ENCODE data around the gene TMEM176B. TPM values are rescaled to one million over a fixed set of nuclear protein-coding genes. Genes with fewer than 3 reads are reported as not detected.

Gene TMEM176B
- total and polyA plus RNA-seq, 2 donors: 23.4 to 34.7 TPM

DNA sequence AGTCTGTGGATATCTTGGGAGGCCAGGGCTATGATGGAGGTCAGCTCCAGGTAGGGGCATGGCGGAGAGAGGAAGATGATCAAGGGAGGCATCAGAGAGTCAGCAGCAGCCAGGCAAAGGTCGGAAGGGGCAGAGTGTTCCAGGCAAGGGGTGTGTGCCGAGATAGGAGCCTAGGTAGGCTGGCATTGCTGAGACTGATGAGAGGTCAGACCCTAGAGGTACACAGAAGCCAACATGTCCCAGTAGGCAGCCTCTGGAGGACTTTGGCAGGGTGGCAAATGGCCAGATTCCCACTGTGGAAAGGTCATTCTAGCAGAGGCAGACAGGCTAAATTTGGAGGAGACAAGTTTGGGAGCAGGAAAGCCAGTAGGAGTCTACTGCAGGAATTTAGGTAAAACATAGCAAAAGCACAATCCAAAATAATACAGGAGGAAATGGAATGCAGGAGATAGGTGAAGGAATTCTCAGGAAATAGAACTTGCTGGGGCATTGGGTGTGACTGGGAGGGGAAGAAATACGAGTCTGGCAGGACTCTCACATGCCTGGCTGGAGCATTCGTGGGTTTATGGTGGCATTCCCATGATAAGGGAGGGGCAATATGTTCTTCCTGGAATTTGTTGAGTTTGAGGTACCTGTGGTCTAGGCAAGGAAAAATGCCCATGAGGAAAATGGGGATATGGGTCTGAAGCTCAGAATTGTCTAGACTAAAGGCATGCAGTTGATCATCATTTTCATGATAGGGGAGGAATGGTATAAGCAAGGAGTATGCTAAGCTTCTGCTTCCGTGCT lies 26.1 kb upstream of the TMEM176B start:
- Histone ChIP-seq H3K27me3 (ENCODE audit: control insufficient read depth in 2 of 2, insufficient read depth in 1 of 2, low read length in 1 of 2) (peaks cover 0 to 9% of the 10 kb centered on the region in 2 donors), H3K4me3 (ENCODE audit: low read length in 2 of 2) (no peak overlapping the region), H3K4me1 (ENCODE audit: control insufficient read depth in 2 of 2, insufficient read depth in 2 of 2, low read length in 2 of 2) (no peaks in the 10 kb centered on the region), H3K27ac (ENCODE audit: low read depth in 1 of 2, low read length in 1 of 2) (no peak overlapping the region), H3K9me3 (ENCODE audit: control insufficient read depth in 2 of 2, insufficient read depth in 1 of 2, low read length in 1 of 2) (peaks cover 0 to under 1% of the 10 kb centered on the region in 2 donors), H3K36me3 (ENCODE audit: control insufficient read depth in 2 of 2, insufficient read depth in 2 of 2, low read length in 1 of 2) (no peaks in the 10 kb centered on the region)
- DNase-seq (ENCODE audit: low read depth in 6 of 9, low spot score in 9 of 9): no peak
- WGBS: 89% methylated on average over 6 of the region's 6 CpGs

DNA sequence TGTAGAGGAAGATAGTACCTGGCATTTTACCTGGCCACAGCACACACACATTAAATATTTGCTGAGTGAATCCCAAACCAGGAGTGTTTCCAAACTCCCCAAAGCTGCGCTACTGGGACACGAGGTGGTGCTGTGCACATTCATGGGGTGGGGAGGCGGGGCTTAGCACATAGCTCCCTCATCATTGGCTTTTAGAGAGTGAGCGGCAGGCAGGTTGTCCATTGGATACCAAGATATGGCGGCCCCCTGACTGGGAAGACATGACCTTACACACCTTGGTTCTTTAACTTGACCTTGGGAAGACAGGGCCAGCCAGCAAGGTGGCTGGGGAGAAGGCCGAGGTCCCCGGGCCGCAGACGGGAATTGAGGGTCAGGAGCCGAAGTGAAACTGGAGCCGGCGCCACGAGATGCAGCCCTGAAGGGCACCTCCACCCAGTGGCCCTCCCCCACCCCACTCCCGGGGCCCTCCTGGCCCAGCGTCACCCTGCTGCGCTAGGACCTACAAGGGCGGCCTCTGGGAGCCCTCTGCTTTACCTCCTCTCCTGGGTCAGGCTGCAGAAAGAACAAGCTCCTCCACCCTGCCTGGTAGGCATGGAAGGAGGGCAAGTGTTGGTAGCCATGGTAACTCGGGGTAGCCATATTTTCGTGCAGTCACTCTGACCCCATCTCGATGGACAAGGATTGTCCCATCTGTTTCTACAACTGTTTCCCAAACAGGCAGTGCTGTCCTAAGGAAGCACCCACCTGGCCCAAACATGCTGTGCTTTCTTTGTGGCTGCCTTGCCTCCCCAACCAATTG lies 24.4 kb upstream of the TMEM176B start:
- 93% methylated on average over 20 of the region's 20 CpGs for WGBS
- H3K27me3 ChIP-seq (ENCODE audit: control insufficient read depth in 2 of 2, insufficient read depth in 1 of 2, low read length in 1 of 2): peaks cover 0 to 15% of the 10 kb centered on the region in 2 donors
- H3K4me1 ChIP-seq (ENCODE audit: control insufficient read depth in 2 of 2, insufficient read depth in 2 of 2, low read length in 2 of 2): no peaks in the 10 kb centered on the region
- DNase-seq (ENCODE audit: low read depth in 6 of 9, low spot score in 9 of 9): no peak
- peaks cover 0 to 4% of the 10 kb centered on the region in 2 donors for H3K9me3 ChIP-seq (ENCODE audit: control insufficient read depth in 2 of 2, insufficient read depth in 1 of 2, low read length in 1 of 2)
- no peaks in the 10 kb centered on the region for H3K36me3 ChIP-seq (ENCODE audit: control insufficient read depth in 2 of 2, insufficient read depth in 2 of 2, low read length in 1 of 2)
- H3K4me3 ChIP-seq (ENCODE audit: low read length in 2 of 2): no peak overlapping the region
- no peak overlapping the region for H3K27ac ChIP-seq (ENCODE audit: low read depth in 1 of 2, low read length in 1 of 2)

DNA sequence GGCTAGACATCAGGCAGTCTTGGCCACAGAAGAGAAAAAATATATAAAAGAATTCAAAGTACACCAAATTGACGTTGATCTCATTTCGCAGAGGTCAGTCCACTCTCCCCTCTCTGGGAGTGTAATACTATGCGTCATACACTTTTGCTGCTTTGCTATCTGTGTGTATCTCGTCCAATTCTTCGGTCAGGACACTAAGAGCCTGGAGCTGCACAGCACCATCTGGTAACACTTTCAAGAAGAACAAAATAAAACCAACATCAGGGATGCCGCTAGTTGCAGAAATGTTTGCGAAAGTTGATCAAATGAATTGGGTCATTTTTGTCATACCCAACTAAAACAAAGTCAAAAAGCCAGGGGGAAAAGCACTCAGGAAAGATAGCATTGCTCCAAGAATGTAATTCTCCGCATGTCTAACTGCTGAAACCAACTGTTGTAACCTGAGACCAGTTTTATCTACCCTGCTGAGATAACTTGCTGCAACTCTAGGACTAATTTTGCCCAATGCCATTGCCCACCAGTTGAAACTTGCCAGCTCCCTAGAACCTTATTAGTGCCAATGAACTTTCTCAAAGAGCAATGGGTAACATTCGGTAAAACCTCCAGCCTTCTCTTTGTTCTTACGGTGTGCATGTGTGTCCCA lies 23.4 kb upstream of the TMEM176B start:
- H3K36me3 ChIP-seq (ENCODE audit: control insufficient read depth in 2 of 2, insufficient read depth in 2 of 2, low read length in 1 of 2): no peaks in the 10 kb centered on the region
- no peaks in the 10 kb centered on the region for H3K4me1 ChIP-seq (ENCODE audit: control insufficient read depth in 2 of 2, insufficient read depth in 2 of 2, low read length in 2 of 2)
- peaks cover 0 to 4% of the 10 kb centered on the region in 2 donors for H3K9me3 ChIP-seq (ENCODE audit: control insufficient read depth in 2 of 2, insufficient read depth in 1 of 2, low read length in 1 of 2)
- peaks cover 0 to 15% of the 10 kb centered on the region in 2 donors for H3K27me3 ChIP-seq (ENCODE audit: control insufficient read depth in 2 of 2, insufficient read depth in 1 of 2, low read length in 1 of 2)
- H3K27ac ChIP-seq (ENCODE audit: low read depth in 1 of 2, low read length in 1 of 2): no peak overlapping the region
- 95% methylated on average over 10 of the region's 10 CpGs for WGBS
- H3K4me3 ChIP-seq (ENCODE audit: low read length in 2 of 2): no peak overlapping the region
- DNase-seq (ENCODE audit: low read depth in 6 of 9, low spot score in 9 of 9): no peak

DNA sequence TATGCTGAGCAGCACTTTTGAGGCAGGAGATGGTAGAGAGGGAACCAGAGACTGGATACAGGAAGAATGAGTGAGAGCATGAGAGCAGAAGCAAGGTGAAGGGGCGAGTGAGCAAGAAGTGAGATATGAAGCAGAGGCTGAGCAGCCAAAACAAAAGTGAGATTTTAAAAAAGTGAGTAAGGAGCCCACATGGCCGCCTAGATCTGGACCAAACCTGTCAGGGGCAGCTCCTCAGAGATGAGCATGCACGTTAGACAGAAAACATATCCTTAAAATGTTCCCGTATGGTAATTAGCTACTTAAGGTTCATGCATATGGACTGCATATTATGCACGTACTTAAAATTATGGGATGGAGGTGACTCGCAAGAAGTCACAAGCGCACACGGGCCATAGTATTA lies 22.9 kb upstream of the TMEM176B start:
- H3K4me3 ChIP-seq (ENCODE audit: low read length in 2 of 2): no peak overlapping the region
- no peaks in the 10 kb centered on the region for H3K4me1 ChIP-seq (ENCODE audit: control insufficient read depth in 2 of 2, insufficient read depth in 2 of 2, low read length in 2 of 2)
- no peak overlapping the region for H3K27ac ChIP-seq (ENCODE audit: low read depth in 1 of 2, low read length in 1 of 2)
- DNase-seq (ENCODE audit: low read depth in 6 of 9, low spot score in 9 of 9): no peak
- H3K36me3 ChIP-seq (ENCODE audit: control insufficient read depth in 2 of 2, insufficient read depth in 2 of 2, low read length in 1 of 2): no peaks in the 10 kb centered on the region
- WGBS: 93% methylated on average over 8 of the region's 8 CpGs
- H3K9me3 ChIP-seq (ENCODE audit: control insufficient read depth in 2 of 2, insufficient read depth in 1 of 2, low read length in 1 of 2): peaks cover 0 to 4% of the 10 kb centered on the region in 2 donors
- peaks cover 0 to 15% of the 10 kb centered on the region in 2 donors for H3K27me3 ChIP-seq (ENCODE audit: control insufficient read depth in 2 of 2, insufficient read depth in 1 of 2, low read length in 1 of 2)

DNA sequence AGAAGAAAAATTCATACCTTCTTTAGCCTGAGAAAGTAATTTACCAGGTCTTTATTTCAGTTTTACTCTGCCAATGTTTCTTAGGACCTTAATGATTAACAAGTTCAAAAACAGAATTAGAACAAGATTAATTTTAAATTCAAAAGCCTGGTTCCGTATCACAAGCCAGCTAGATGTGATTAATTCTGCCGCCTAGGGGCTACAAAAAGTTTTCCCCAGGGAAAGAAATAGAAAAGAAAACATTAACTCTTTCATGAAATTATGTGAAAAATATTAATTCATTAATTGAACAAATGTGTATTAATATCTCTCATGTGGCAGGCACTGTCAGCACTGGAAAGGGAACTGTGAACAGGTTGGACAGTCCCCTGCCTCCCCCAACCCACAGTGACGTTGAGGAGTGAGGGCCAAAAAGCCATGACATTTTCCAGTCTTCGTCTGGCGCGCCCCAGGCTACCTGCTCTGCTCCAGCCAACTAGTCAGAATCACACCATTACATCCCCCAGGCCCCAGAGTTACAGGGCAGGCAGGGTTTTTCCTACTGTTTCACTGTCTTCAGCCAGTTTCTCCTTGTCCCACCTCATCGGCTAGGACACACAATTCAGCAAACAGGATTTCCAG lies 20.5 kb upstream of the TMEM176B start:
- 96% methylated on average over 7 of the region's 7 CpGs for WGBS
- Histone ChIP-seq H3K36me3 (ENCODE audit: control insufficient read depth in 2 of 2, insufficient read depth in 2 of 2, low read length in 1 of 2) (no peaks in the 10 kb centered on the region), H3K9me3 (ENCODE audit: control insufficient read depth in 2 of 2, insufficient read depth in 1 of 2, low read length in 1 of 2) (peaks cover 0 to 6% of the 10 kb centered on the region in 2 donors), H3K4me3 (ENCODE audit: low read length in 2 of 2) (no peak overlapping the region), H3K27ac (ENCODE audit: low read depth in 1 of 2, low read length in 1 of 2) (no peak overlapping the region), H3K4me1 (ENCODE audit: control insufficient read depth in 2 of 2, insufficient read depth in 2 of 2, low read length in 2 of 2) (no peaks in the 10 kb centered on the region), H3K27me3 (ENCODE audit: control insufficient read depth in 2 of 2, insufficient read depth in 1 of 2, low read length in 1 of 2) (peaks cover 0 to 10% of the 10 kb centered on the region in 2 donors)
- no peak for DNase-seq (ENCODE audit: low read depth in 6 of 9, low spot score in 9 of 9)

DNA sequence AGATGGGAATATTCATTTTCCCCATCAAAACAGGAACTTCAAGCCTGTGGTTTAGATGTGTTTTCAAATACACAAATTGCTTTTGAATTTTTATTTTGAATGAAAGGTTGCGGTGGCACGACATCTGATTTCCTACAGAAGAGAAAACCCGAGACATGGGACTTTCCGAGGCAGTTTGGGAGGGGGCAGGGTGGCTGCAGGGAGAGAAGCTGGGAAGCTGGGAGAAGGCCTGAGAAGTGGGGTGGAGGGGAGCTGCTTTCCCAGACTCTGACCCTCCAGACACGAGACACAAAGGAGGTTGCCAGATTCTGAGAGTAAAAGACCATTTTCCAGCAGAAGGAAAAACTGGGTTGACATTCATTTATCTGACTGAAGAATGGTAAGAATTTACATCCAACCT lies 20.0 kb upstream of the TMEM176B start:
- Histone ChIP-seq H3K9me3 (ENCODE audit: control insufficient read depth in 2 of 2, insufficient read depth in 1 of 2, low read length in 1 of 2) (peaks cover 0 to 6% of the 10 kb centered on the region in 2 donors), H3K4me3 (ENCODE audit: low read length in 2 of 2) (no peak overlapping the region), H3K4me1 (ENCODE audit: control insufficient read depth in 2 of 2, insufficient read depth in 2 of 2, low read length in 2 of 2) (no peaks in the 10 kb centered on the region), H3K27ac (ENCODE audit: low read depth in 1 of 2, low read length in 1 of 2) (no peak overlapping the region), H3K36me3 (ENCODE audit: control insufficient read depth in 2 of 2, insufficient read depth in 2 of 2, low read length in 1 of 2) (no peaks in the 10 kb centered on the region), H3K27me3 (ENCODE audit: control insufficient read depth in 2 of 2, insufficient read depth in 1 of 2, low read length in 1 of 2) (peaks cover 0 to 10% of the 10 kb centered on the region in 2 donors)
- DNase-seq (ENCODE audit: low read depth in 6 of 9, low spot score in 9 of 9): no peak
- 88% methylated on average over 5 of the region's 5 CpGs for WGBS

DNA sequence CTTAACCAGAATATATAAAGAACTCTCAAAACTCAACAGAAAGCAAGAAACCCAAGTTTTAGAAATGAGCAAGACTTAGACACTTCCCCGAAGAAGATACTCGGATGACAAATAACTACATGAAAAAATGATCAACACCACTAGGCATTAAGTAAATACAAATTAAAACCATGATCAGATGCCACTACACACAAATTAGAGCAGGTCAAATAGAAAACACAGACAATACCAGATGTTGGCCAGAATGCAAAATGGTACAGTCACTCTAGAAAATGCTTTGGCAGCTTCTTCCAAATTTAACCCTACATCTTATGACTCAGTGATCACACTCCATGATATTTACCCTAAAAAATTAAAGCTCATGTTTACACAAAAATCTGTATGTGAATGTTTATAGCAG lies 18.8 kb upstream of the TMEM176B start:
- no peak overlapping the region for H3K27ac ChIP-seq (ENCODE audit: low read depth in 1 of 2, low read length in 1 of 2)
- peaks cover 0 to 6% of the 10 kb centered on the region in 2 donors for H3K9me3 ChIP-seq (ENCODE audit: control insufficient read depth in 2 of 2, insufficient read depth in 1 of 2, low read length in 1 of 2)
- no peak overlapping the region for H3K4me3 ChIP-seq (ENCODE audit: low read length in 2 of 2)
- DNase-seq (ENCODE audit: low read depth in 6 of 9, low spot score in 9 of 9): no peak
- 99% methylated on average over 2 of the region's 2 CpGs for WGBS
- no peaks in the 10 kb centered on the region for H3K4me1 ChIP-seq (ENCODE audit: control insufficient read depth in 2 of 2, insufficient read depth in 2 of 2, low read length in 2 of 2)
- H3K27me3 ChIP-seq (ENCODE audit: control insufficient read depth in 2 of 2, insufficient read depth in 1 of 2, low read length in 1 of 2): peaks cover 0 to 10% of the 10 kb centered on the region in 2 donors
- H3K36me3 ChIP-seq (ENCODE audit: control insufficient read depth in 2 of 2, insufficient read depth in 2 of 2, low read length in 1 of 2): no peaks in the 10 kb centered on the region

DNA sequence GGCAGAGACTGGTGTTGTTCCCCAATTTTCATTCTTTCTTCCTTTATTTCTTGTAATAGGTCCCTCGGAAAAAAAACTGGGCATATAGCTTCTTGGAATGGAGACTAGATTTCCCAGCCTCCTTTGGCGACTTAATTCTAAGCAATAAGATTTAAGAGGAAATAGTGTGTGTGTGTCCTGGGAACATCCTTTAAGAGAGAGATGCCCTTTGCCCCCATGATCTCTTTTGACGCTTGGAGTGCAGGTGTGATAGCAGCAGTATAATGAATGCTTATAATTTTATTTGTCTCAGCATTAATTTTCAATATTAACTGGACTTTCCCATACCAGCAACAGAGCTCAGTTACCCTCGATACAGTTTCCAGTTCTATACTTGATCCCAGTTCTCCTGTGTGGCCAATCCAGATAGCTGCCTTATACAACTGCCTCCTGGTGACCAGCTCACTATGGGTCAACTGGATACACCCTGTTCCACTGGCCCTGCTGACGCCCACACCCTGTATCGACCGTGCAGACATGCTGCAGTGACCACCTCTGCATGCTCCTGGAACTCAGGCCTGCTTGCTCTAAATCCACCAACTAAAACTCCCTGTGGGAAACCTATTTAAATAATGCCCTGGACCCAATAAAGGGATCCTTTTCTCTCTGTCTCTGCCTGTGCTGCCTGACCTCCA lies 14.3 kb upstream of the TMEM176B start:
- Histone ChIP-seq H3K27ac (ENCODE audit: low read depth in 1 of 2, low read length in 1 of 2) (no peak overlapping the region), H3K9me3 (ENCODE audit: control insufficient read depth in 2 of 2, insufficient read depth in 1 of 2, low read length in 1 of 2) (peaks cover 0 to 3% of the 10 kb centered on the region in 2 donors), H3K36me3 (ENCODE audit: control insufficient read depth in 2 of 2, insufficient read depth in 2 of 2, low read length in 1 of 2) (no peaks in the 10 kb centered on the region), H3K4me3 (ENCODE audit: low read length in 2 of 2) (no peak overlapping the region), H3K4me1 (ENCODE audit: control insufficient read depth in 2 of 2, insufficient read depth in 2 of 2, low read length in 2 of 2) (no peaks in the 10 kb centered on the region), H3K27me3 (ENCODE audit: control insufficient read depth in 2 of 2, insufficient read depth in 1 of 2, low read length in 1 of 2) (peaks cover 0 to 2% of the 10 kb centered on the region in 2 donors)
- DNase-seq (ENCODE audit: low read depth in 6 of 9, low spot score in 9 of 9): no peak
- 93% methylated on average over 7 of the region's 7 CpGs for WGBS
